GM19025 (cell line): ENCODE measurements around the gene SETD7.

Source experiments
- ATAC-seq: cut with Tn5 transposase; IDR thresholded peaks from one replicate; pipeline ENCODE4 v1.9.1; 2021; ENCODE audit warnings: mild to moderate bottlenecking, low read depth, moderate library complexity; ENCODE audit not compliant: unreplicated experiment

The SETD7 gene

GRCh38 chr4:139556071-139556723 lies at the start of gene SETD7:
Gene SETD7 (minus strand): TSS chr4:139556219. CDS start chr4:139556137, 82 bp downstream.
- no peak for ATAC-seq

GRCh38 chr4:139605516-139605915 lies 49.5 kb upstream of the SETD7 start:
- ATAC-seq, result no peak

DNA sequence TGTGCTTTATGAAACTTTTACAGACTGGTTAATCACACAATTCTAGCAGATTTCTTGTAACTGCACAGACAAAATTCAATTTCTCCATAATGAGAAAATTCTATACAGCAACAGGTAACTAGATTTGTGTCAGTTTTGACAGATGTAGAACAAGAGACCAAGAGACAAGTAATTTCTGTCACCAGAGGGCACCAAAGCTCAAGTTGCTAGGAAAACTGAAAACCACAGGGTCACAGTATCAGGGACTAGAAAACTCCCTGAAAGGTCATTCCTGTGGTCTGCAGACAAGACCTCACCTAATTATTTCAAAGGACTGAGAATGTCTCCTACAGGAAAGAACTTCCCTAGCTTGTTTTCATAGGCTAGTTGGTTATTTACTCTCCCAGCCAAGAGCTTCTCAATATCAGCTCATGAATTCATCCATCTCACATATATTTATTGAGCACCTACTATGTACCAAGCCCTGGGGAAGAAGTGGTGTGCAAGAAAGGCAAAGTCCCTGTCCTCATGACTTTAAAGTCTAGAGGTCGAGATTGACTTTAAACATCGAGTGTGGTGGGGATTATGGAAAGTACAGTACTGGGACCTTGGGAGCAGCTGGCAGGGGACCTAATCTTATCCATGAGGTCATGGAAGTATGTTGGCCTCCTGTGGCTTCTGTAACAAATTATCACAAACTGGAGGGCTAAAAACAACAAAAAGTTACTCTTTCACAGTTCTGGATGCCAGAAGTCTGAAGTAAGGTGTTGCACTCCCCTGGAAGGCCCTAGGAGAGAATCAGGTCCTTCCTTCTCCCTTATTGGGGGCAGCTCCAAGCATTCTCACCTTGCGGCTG lies 47.8 kb upstream of the SETD7 start:
- no peak for ATAC-seq

GRCh38 chr4:139602776-139603360 lies 46.8 kb upstream of the SETD7 start:
- no peak for ATAC-seq

- no peak for ATAC-seq
Measured at GRCh38 chr4:139600662-139601061, 44.6 kb upstream of the SETD7 start.

GRCh38 chr4:139599594-139600374 lies 43.8 kb upstream of the SETD7 start:
- ATAC-seq, result no peak

- no peak for ATAC-seq
Measured at GRCh38 chr4:139599076-139599475, 43.1 kb upstream of the SETD7 start.

DNA sequence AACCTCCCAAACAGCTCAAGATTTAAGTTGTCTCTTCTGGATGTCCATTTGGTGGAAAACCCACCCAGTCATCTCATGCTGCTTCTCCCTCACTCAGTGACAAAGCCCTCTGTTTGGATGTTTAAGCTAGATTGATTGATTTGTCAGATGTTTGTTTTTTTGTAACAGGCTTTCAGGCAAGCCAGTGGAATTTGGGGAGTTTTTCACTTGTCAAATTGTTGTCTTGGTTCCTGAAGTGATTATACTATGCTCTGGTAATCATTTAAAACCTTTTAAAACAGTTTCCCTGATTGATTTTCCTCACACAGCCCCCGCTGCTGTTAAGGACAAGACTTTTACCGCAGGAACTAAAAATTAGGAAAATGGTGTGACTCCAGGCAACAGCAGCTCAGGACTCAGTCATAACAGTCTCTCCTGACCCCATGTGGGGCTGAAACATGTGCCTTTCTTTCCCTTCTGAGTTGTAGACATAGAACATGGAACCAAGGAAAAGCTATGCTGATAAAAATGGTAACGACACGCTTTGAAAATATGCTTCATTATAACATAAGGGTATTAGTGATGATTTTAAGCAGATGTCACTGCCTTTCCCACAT lies 40.8 kb upstream of the SETD7 start:
- ATAC-seq, result no peak

- no peak for ATAC-seq
Measured at GRCh38 chr4:139596034-139596683, 40.1 kb upstream of the SETD7 start.

DNA sequence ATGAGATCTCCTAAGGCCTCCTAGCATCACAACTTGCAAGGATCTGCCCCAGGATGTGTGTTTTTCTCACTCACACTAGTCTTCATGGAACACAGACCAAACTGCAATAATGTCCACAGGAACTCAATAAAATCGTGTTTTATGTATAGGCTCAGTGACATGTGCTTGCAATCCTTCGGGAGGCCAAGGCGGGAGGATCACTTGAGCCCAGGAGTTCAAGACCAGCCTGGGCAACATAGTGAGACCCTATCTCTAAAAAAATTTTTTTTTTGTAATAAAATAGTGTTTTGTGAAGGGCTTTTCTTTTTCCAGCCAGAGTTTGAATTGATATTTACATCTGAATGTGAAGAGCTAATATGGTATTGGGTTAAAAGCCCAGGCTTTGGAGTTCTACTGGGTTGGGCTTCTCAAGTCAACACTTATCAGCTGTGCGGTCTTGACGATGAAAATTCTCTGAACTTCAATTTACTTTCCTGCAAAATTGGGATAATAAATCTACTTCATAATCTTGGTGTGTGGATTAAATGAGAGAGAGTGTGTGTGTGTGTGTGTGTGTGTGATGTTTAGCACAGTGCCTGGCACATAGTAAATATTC lies 38.7 kb upstream of the SETD7 start:
- ATAC-seq, result no peak

- no peak for ATAC-seq
Measured at GRCh38 chr4:139593091-139593564, 37.1 kb upstream of the SETD7 start.

DNA sequence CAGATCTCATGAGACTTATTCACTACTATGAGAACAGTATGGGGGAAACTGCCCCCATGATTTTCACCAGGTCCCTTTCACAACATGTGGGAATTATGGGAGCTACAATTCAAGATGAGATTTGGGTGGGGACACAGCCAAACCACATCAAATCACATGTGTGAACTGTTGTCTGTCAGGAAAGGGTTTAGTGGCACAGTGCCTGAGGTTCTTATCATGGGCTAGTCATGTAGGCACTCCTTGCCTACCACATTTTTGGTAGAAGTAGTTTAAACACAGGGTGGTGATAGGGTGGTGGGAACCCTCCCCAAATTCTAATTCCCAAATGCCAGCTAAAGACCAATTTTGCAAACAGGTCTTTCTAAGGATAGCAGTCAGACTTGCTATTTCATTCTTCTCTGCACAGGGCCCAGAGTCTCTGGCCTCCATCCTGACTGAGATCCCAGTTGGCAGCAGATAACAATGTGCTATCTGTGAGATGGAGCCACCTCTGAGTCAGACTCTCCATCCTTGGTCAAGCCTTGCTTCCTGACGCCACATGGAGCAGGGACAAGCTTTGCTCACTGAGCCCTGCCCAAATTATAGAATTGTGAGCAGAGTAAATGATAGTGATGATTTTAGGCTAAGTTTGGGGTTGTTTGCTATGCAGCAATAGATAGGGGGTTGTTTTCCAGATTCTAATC lies 33.5 kb upstream of the SETD7 start:
- ATAC-seq, result no peak

DNA sequence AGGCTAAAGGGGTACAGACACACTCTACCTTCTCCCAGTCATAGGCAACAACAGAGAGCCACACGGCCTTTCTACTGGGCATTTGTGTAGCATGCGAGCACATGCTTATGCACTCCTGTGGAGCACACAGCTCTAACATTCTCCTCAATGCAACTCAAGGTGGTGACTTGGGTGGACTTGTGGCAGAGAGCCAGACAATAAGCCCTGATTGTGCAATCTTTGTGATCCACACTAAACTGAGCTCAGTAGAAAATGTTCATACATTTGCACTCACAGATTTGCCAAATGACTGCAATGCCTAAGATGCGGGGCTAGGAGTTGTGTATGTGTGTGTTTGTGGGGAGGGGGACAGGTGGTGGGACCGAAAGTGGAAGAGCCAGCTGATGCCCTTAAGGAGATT lies 31.4 kb upstream of the SETD7 start:
- no peak for ATAC-seq

- no peak for ATAC-seq
Measured at GRCh38 chr4:139585473-139585872, 29.5 kb upstream of the SETD7 start.

DNA sequence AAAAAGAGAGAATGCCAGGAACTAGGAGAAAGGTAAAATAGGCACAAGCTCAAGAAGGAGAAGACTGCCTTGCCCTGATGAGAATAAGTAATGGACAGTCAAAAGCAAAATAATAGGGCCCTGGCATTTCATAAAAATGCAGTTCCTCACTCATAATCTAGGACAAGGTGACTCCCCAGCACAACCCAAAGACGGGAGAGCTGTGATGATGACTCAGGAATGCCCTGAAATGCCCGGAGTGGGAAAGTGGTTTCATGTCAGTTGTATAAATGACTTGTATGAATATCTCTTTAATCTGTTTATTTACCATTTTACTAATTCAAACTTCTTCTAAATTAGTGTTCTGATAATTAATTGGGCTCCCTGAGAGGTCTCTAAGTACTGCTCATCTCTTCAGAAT lies 28.8 kb upstream of the SETD7 start:
- no peak for ATAC-seq

DNA sequence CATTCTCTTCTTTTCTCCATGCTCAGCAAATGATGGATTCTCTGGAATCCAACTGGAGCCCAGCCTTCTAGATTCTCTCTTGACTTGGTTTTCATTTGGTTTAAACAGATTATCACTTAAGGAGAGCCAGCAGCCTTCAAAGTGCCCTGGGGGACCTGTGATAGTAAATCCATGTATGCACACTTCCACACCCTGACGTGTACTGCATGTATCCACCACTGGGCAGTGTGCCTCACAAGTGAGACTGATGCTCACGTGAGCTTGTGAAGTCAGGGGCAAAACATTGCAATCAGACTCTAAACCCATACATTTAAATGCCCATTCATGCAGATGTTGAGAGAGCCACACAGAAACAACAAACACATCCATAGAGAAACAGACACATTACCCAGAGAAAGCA lies 28.0 kb upstream of the SETD7 start:
- no peak for ATAC-seq

DNA sequence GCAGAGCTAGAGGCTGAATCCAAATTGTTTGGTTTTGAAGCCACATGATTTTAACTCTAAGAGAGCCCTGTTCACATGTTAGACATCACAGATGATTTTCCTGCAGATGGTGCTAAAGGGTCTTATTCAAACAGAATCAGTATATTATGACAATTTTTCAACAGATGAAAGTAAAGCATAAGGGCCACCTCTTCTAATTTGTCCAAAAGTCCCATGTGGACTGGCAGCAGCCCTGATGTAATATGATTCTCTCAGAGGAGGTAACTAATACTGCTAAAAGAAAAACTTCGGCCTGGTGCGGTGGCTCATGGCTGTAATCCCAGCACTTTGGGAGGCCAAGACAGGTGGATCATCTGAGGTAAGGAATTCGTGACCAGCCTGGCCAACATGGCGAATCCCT lies 26.0 kb upstream of the SETD7 start:
- ATAC-seq, result no peak

DNA sequence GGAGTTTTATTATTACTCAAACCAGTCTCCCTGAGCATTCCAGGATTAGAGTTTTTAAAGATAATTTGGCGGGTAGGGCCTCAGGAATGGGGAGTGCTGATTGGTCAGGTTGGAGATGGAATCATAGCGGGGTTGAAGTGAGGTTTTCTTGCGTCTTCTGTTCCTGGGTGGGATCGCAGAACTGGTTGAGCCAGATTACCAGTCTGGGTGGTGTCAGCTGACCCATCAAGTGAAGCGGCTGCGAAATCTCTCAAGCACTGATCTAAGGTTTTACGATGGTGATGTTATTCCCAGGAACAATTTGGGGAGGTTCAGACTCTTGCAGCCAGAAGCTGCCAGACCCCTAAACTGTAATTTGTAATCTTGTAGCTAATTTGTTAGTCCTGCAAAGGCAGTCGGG lies 25.1 kb upstream of the SETD7 start:
- no peak for ATAC-seq

GRCh38 chr4:139576219-139576618 lies 20.2 kb upstream of the SETD7 start:
- ATAC-seq, result no peak
